NT2/D1 (cell line): Measurements from ENCODE around the gene MRPL51.

ENCODE experiments used
- SUZ12 ChIP-seq: IDR thresholded peaks from 2 replicates; pipeline ENCODE4 v1.6.1; 2011; ENCODE audit not compliant: insufficient read length, insufficient read depth; ENCODE audit errors: extremely low read depth
- ZNF274 ChIP-seq: IDR thresholded peaks from 2 replicates; pipeline ENCODE4 v1.6.1; 2011; ENCODE audit warnings: mild to moderate bottlenecking, low read depth, low read length

DNA sequence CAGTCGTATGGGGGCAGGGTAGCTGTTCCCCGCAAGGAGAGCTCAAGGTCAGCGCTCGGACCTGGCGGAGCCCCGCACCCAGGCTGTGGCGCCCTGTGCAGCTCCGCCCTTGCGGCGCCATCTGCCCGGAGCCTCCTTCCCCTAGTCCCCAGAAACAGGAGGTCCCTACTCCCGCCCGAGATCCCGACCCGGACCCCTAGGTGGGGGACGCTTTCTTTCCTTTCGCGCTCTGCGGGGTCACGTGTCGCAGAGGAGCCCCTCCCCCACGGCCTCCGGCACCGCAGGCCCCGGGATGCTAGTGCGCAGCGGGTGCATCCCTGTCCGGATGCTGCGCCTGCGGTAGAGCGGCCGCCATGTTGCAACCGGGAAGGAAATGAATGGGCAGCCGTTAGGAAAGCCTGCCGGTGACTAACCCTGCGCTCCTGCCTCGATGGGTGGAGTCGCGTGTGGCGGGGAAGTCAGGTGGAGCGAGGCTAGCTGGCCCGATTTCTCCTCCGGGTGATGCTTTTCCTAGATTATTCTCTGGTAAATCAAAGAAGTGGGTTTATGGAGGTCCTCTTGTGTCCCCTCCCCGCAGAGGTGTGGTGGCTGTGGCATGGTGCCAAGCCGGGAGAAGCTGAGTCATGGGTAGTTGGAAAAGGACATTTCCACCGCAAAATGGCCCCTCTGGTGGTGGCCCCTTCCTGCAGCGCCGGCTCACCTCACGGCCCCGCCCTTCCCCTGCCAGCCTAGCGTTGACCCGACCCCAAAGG lies 42.1 kb upstream of the MRPL51 start:
- no peak for TF ChIP-seq ZNF274
- TF ChIP-seq SUZ12: no peak
